H1 (cell line): ENCODE data around the gene MARK3. TPM values are rescaled to one million over a fixed set of nuclear protein-coding genes. Genes with fewer than 3 reads are reported as not detected.

ENCODE experiments used
- CTCF ChIP-seq, 3 experiments: IDR thresholded peaks; 1 replicate in 2 of 3; 2 replicates in 1 of 3; pipeline versions ENCODE4 v1.5.1 to v1.6.1; 2011; ENCODE audit warnings: low read length in 3 of 3, mild to moderate bottlenecking in 3 of 3, inconsistent platforms in 2 of 3, low read depth in 1 of 3, moderate library complexity in 1 of 3; ENCODE audit not compliant: insufficient read depth in 1 of 3; ENCODE audit errors: control extremely low read depth in 1 of 3
- POU5F1 ChIP-seq: IDR thresholded peaks from 2 replicates; pipeline ENCODE4 v1.6.1; 2011; ENCODE audit warnings: low read depth, mild to moderate bottlenecking, low read length, moderate library complexity
- RAD21 ChIP-seq, 2 experiments: IDR thresholded peaks in 1 of 2; conservative IDR thresholded peaks in 1 of 2; 2 replicates each; pipeline ENCODE4 v1.6.1; 2011; ENCODE audit warnings: low read depth in 2 of 2, low read length in 2 of 2, improper control_type of control experiment in 1 of 2, inconsistent platforms in 1 of 2, mild to moderate bottlenecking in 1 of 2, moderate library complexity in 1 of 2
- polyA plus RNA-seq, 7 experiments: library from polyadenylated mRNA; depleted of rRNA in 3 of 7; stranded (reverse) in 5 of 7; unstranded in 2 of 7; fragments of >200 nt in 5 of 7; fragments of 200-250 nt in 2 of 7; gene quantifications; 1 replicate in 5 of 7; 2 replicates in 1 of 7; 4 replicates in 1 of 7; pipeline versions ENCODE4 v1.2.1 to v1.2.3, GENCODE V29; 2011 to 2013; ENCODE audit warnings: missing spikeins in 2 of 7, mixed read lengths in 2 of 7
- total RNA-seq: library from RNA; stranded (reverse); fragmentation: NEBNext Ultra II Directional; extraction: Animal tissue kit (Norgen Biotek cat#: 25700); gene quantifications from 2 replicates; pipeline ENCODE4 v1.2.1, GENCODE V29; 2021

The MARK3 gene
- total and polyA plus RNA-seq, 2 of the 8 experiments (the other 6 are each of a cell fraction or from before 2014, with no cell fraction given): 39.4 to 76.9 TPM

GRCh38 chr14:103541709-103542604, 156.7 kb downstream of the MARK3 start (continued):
- peak in 1 of 3 experiments; percentile 33; a peak in 2 of 4 replicates for TF ChIP-seq CTCF (IDR thresholded peaks at IDR 0.05; ENCODE audit: control extremely low read depth in 1 of 3, insufficient read depth in 1 of 3, low read depth in 1 of 3, low read length in 3 of 3)
- peak; percentile 13 to 21; a peak in 2 of 4 replicates for TF ChIP-seq RAD21 (IDR thresholded peaks at IDR 0.05 in 1 of 2, conservative IDR thresholded peaks at IDR 0.05 in 1 of 2; ENCODE audit: low read depth in 2 of 2, low read length in 2 of 2)
- TF ChIP-seq POU5F1: no peak
- TF ChIP-seq, all 59 proteins: peak for 4
